ENCODE results near the gene GRAMD4.

GRCh38 chr22:46614025-46614931, 5.9 kb upstream of the GRAMD4 start:
- no peak for TF ChIP-seq JUND (IDR thresholded peaks at IDR 0.05)
- no peak for TF ChIP-seq RXRA (IDR thresholded peaks at IDR 0.05; ENCODE audit: borderline replicate concordance, low read depth)

All from SK-N-SH (cell line).